HEK293T (cell line): ENCODE measurements around the gene NMS.

Experiments
- CTCF ChIA-PET: fragments of 350-600 bp; formaldehyde crosslinking; extraction: SDS; loops from one replicate; lab custom pipeline; 2021; ENCODE audit warnings: antibody characterized with exemption, inconsistent platforms; lab: Yijun Ruan, JAX
- POLR2A ChIA-PET: fragments of 350-600 bp; formaldehyde crosslinking; extraction: SDS; loops from one replicate; lab custom pipeline; 2020; ENCODE audit warnings: antibody characterized with exemption, inconsistent platforms; lab: Yijun Ruan, JAX
- DNase-seq: peaks from one replicate; pipeline ENCODE4 v3.0.0; 2012; ENCODE audit warnings: mixed read lengths; ENCODE audit errors: extremely low spot score
- ARNT ChIP-seq: fragments of 450-650 bp; IDR thresholded peaks from 2 replicates; pipeline ENCODE4 v1.6.1; 2017; ENCODE audit warnings: mild to moderate bottlenecking
- BHLHE40 ChIP-seq: fragments of 450-650 bp; IDR thresholded peaks from 2 replicates; pipeline ENCODE4 v1.6.1; 2016; ENCODE audit warnings: mild to moderate bottlenecking, moderate library complexity, borderline replicate concordance
- CTBP1 ChIP-seq: fragments of 450-650 bp; IDR thresholded peaks from 2 replicates; pipeline ENCODE4 v1.6.1; 2016; ENCODE audit warnings: borderline replicate concordance
- ELF4 ChIP-seq: fragments of 450-650 bp; IDR thresholded peaks from 2 replicates; pipeline ENCODE4 v1.6.1; 2017; ENCODE audit warnings: antibody characterized with exemption
- FOXA1 ChIP-seq: fragments of 450-650 bp; IDR thresholded peaks from 2 replicates; pipeline ENCODE4 v1.6.1; 2016; ENCODE audit warnings: mild to moderate bottlenecking
- FOXK2 ChIP-seq: fragments of 450-650 bp; IDR thresholded peaks from 2 replicates; pipeline ENCODE4 v1.6.1; 2016; ENCODE audit warnings: mild to moderate bottlenecking
- FOXM1 ChIP-seq: fragments of 450-650 bp; IDR thresholded peaks from 2 replicates; pipeline ENCODE4 v1.6.1; 2017; ENCODE audit warnings: mild to moderate bottlenecking, borderline replicate concordance
- HDGF ChIP-seq: fragments of 450-650 bp; IDR thresholded peaks from 2 replicates; pipeline ENCODE4 v1.6.1; 2017; ENCODE audit warnings: antibody characterized with exemption, borderline replicate concordance
- L3MBTL2 ChIP-seq: fragments of 450-650 bp; conservative IDR thresholded peaks from 2 replicates; pipeline ENCODE4 v1.6.1; 2016; ENCODE audit warnings: mild to moderate bottlenecking
- LEF1 ChIP-seq: fragments of 450-650 bp; IDR thresholded peaks from 2 replicates; pipeline ENCODE4 v1.6.1; 2017; ENCODE audit warnings: mild to moderate bottlenecking, borderline replicate concordance
- NFRKB ChIP-seq: fragments of 450-650 bp; IDR thresholded peaks from 2 replicates; pipeline ENCODE4 v1.6.1; 2016; ENCODE audit warnings: mild to moderate bottlenecking, moderate library complexity
- PKNOX1 ChIP-seq: fragments of 450-650 bp; IDR thresholded peaks from 2 replicates; pipeline ENCODE4 v1.6.1; 2016
- SP1 ChIP-seq: fragments of 450-650 bp; IDR thresholded peaks from 2 replicates; pipeline ENCODE4 v1.6.1; 2017
- SUZ12 ChIP-seq: fragments of 450-650 bp; IDR thresholded peaks from 2 replicates; pipeline ENCODE4 v1.6.1; 2016; ENCODE audit warnings: mild to moderate bottlenecking
- TARDBP ChIP-seq: fragments of 450-650 bp; IDR thresholded peaks from 2 replicates; pipeline ENCODE4 v1.6.1; 2016
- ZNF384 ChIP-seq: fragments of 450-650 bp; IDR thresholded peaks from 2 replicates; pipeline ENCODE4 v1.6.1; 2016

The NMS gene, protein sequence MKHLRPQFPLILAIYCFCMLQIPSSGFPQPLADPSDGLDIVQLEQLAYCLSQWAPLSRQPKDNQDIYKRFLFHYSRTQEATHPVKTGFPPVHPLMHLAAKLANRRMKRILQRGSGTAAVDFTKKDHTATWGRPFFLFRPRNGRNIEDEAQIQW

DNA sequence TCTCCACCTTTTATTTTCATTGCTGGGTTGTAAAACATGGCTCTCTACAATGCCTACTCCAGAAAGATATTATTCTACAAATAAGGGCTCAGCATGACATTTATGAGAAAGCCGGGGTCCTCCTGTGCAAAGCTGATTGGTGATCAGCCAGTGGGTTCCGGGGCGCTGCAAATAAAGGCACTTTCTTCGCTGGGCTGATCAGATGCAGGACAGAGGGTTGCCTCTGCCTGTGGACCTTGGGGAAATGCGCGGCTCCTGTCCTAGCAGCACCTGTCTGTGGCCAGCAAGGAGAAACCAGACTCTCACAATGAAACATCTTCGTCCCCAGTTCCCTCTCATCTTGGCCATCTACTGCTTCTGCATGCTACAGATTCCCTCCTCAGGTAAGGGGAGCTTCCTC, at the start of gene NMS:
Gene NMS (plus strand): TSS at position 301 of the 400 bp plus-strand sequence. CDS start 7 bp downstream, at position 308.
- ChIA-PET POLR2A (no interaction called here), CTCF (interaction anchor here (0.7 kb wide), 1 partner anchor 860 kb away, joined by 5 read pairs; no protein-coding TSS in a partner anchor)
- no peak for DNase-seq
- TF ChIP-seq TARDBP (no peak), PKNOX1 (no peak), L3MBTL2 (no peak), ARNT (no peak), FOXK2 (no peak), FOXM1 (no peak), CTBP1 (no peak), NFRKB (no peak), ELF4 (no peak), HDGF (no peak), LEF1 (no peak)

DNA sequence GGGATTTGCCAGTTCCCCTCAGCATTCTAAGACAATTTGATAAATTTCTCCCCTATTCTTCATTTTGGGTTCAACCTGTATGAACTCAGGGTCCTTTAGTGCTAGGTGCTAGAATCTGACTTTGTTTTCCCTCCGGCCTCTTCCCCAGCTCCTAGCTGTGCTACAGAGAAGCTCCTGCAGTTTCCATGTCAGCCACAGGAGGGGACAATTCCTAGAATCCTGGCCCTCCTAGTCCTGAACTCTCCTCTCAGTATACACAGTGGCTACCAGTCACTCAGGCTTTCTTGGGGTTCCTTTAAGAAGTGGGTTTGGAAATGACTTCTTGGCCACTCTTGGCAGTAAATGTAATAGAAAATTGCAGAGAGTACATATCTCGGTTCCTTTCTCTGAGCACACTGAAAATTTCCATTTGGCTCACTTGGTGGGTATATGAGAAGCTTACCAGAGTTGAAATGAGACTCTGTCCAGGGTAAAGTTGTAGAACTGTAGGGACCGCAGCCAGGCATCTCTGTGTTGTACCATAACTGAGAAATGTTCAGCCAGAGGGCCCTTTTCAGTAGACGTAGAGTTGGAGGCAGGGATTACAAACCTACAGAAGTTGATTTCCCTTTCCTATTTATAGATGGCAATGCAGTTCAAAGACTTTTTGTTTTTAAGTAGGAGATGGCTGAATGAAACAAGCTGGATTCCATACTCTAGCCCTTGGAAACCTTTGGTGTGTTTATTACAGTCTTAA, 47.8 kb upstream of the NMS start:
- ChIA-PET POLR2A (no interaction called here), CTCF (interaction anchor here (0.5 to 1.8 kb wide), 5 partner anchors 13 to 1088 kb away, joined by 3 to 7 read pairs (median 3); no protein-coding TSS in a partner anchor)
- DNase-seq = peak; percentile 68
- TF ChIP-seq TARDBP (no peak), PKNOX1 (no peak), ARNT (no peak), FOXA1 (no peak), ELF4 (no peak), FOXM1 (no peak), FOXK2 (no peak), L3MBTL2 (no peak), BHLHE40 (no peak), CTBP1 (no peak), ZNF384 (no peak), HDGF (no peak), SP1 (no peak)

DNA sequence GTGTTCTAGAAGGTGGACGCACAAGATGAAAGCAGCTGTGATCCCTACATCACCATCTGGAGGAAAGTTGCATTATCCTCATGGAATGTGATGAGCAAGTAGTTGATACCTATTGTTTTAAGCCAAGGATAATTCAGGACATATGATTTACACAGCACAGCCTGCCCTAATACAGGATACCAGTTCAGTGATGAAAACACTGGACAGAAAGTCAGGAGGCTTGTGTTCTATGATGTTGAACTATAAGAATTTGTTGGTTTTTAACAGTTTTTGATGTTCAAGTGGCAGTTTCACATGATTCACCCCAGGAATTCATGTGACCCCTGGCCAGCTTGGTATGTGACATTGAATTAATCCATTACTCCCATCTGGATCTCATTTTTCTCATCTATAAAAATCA, 46.7 kb upstream of the NMS start:
- DNase-seq = no peak
- TF ChIP-seq NFRKB = no peak
- no peak for TF ChIP-seq FOXK2
- no peak for TF ChIP-seq FOXM1
- no peak for TF ChIP-seq ELF4
- no peak for TF ChIP-seq SP1
- TF ChIP-seq ARNT = no peak
- no peak for TF ChIP-seq CTBP1
- TF ChIP-seq FOXA1 = no peak
- TF ChIP-seq TARDBP = no peak
- no peak for TF ChIP-seq BHLHE40
- TF ChIP-seq HDGF = no peak
- TF ChIP-seq PKNOX1 = no peak
- no peak for TF ChIP-seq ZNF384
- no peak for TF ChIP-seq SUZ12
- no peak for TF ChIP-seq LEF1
- TF ChIP-seq L3MBTL2 = no peak
- CTCF ChIA-PET = no interaction called here
- POLR2A ChIA-PET = no interaction called here

DNA sequence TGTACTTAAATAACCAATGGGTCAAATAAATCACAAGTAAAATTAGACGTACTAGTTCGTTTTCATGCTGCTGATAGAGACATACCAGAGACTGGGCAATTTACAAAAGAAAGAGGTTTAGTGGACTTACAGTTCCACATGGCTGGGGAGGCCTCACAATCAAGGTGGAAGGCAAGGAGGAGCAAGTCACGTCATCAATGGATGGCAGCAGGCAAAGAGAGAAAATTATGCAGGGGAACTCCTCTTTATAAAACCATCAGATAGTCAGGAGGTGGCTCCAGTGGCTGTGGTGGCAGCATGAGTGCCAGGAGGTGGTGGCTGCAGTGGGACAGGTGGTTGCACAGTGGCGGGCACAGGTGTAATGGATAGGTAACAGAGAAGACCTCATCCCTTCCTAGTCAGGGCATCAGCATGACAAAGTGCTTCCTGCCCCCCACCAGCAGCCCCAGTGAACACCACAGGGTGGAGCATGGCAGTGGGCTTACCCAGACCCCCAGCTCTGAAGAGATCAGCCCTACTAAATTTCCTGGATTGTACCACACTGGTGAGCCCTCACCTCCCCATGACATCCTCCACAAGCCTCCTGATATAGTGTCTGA, 45.9 kb upstream of the NMS start:
- ChIA-PET POLR2A (no interaction called here), CTCF (interaction anchor here (0.7 kb wide), 1 partner anchor 24 kb away, joined by 4 read pairs; no protein-coding TSS in a partner anchor)
- TF ChIP-seq TARDBP (no peak), FOXM1 (no peak), SUZ12 (no peak), PKNOX1 (no peak), CTBP1 (no peak), FOXK2 (no peak), L3MBTL2 (no peak), BHLHE40 (no peak), FOXA1 (no peak), ELF4 (no peak), SP1 (no peak), LEF1 (no peak)
- no peak for DNase-seq

DNA sequence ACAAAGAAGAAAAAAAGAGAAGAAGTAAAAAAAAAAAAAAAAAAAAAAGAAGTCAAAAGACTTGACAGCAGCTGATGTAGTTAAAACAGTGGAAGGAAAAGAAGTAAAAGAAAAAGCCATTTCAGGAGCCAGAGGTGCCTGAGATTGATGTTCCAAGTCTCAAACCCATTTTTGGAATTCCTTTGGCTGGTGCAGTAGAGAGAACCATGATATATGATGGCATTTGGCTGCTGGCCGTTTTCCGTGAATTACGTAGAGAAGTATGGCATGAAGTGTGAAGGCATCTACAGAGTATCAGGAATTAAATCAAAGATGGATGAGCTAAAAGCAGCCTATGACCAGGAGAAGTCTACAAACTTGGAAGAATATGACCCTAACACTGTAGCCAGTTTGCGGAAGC, 45.2 kb upstream of the NMS start:
- ChIA-PET CTCF (interaction anchor here (0.6 to 1.4 kb wide), 3 partner anchors 9 to 467 kb away, joined by 3 to 6 read pairs (median 4); no protein-coding TSS in a partner anchor), POLR2A (no interaction called here)

More for the DNA sequence above, 45.2 kb upstream of the NMS start:
- DNase-seq = no peak
- TF ChIP-seq CTBP1 (no peak), ELF4 (no peak), ZNF384 (no peak), FOXA1 (no peak), BHLHE40 (no peak), FOXM1 (no peak), LEF1 (no peak), TARDBP (no peak), PKNOX1 (no peak), NFRKB (no peak), FOXK2 (no peak), SUZ12 (no peak), HDGF (no peak), L3MBTL2 (no peak), SP1 (no peak), ARNT (no peak)
